WTC11 (cell line): Measurements from ENCODE around the gene MTNR1B. TPM values are rescaled to one million over a fixed set of nuclear protein-coding genes. Genes with fewer than 3 reads are reported as not detected.

Experiments used
- ATAC-seq: fragments of 200-7000 bp; cut with Tn5 transposase; 2 replicates; pipeline ENCODE4 v1.10.0; 2021; ENCODE audit warnings: mild to moderate bottlenecking, moderate library complexity
- CTCF ChIA-PET: fragments of 300-600 bp; sonication (Branson Sonifier 250); formaldehyde crosslinking; loops from one replicate; lab custom pipeline; 2021; ENCODE audit warnings: antibody characterized with exemption; lab: Charles Lee
- POLR2A ChIA-PET: fragments of 350-600 bp; sonication (Branson Sonifier 250); formaldehyde crosslinking; loops from one replicate; lab custom pipeline; 2021; ENCODE audit warnings: antibody characterized with exemption; lab: Charles Lee
- DNase-seq: peaks from one replicate; pipeline ENCODE4 v3.0.0; 2021; ENCODE audit warnings: low spot score
- H3K27ac Mint-ChIP-seq: 2 replicates; pipeline ENCODE4 v1.8.0; 2021; ENCODE audit warnings: mixed read lengths
- H3K27me3 Mint-ChIP-seq: 2 replicates; pipeline ENCODE4 v1.8.0; 2021; ENCODE audit warnings: low read depth, mild to moderate bottlenecking, moderate library complexity, mixed read lengths
- H3K36me3 Mint-ChIP-seq: 2 replicates; pipeline ENCODE4 v1.8.0; 2021; ENCODE audit warnings: mixed read lengths
- H3K4me1 Mint-ChIP-seq: 2 replicates; pipeline ENCODE4 v1.8.0; 2022; ENCODE audit warnings: mixed read lengths
- H3K4me3 Mint-ChIP-seq: 2 replicates; pipeline ENCODE4 v1.8.0; 2021; ENCODE audit warnings: mild to moderate bottlenecking, moderate library complexity, mixed read lengths
- H3K9me3 Mint-ChIP-seq: 2 replicates; pipeline ENCODE4 v1.8.0; 2021; ENCODE audit warnings: mixed read lengths
- AR ChIP-seq: fragments of 250-450 bp; sonication (Bioruptor Pico); IDR thresholded peaks from 2 replicates; pipeline ENCODE4 v1.9.0; 2021; ENCODE audit warnings: mild to moderate bottlenecking
- ATF1 ChIP-seq: sonication (generic); formaldehyde crosslinking; IDR thresholded peaks from 2 replicates; pipeline ENCODE4 v1.8.1; 2023; ENCODE audit warnings: mild to moderate bottlenecking, moderate library complexity, missing genetic modification reagents
- CTCF ChIP-seq: fragments of 200-600 bp; IDR thresholded peaks from 2 replicates; pipeline ENCODE4 v1.8.0; 2022; ENCODE audit warnings: antibody characterized with exemption
- FOXK1 ChIP-seq: sonication (generic); formaldehyde crosslinking; IDR thresholded peaks from 2 replicates; pipeline ENCODE4 v1.8.0; 2022; ENCODE audit warnings: mild to moderate bottlenecking, moderate library complexity, missing genetic modification reagents
- FOXP1 ChIP-seq: sonication (generic); formaldehyde crosslinking; IDR thresholded peaks from 2 replicates; pipeline ENCODE4 v1.8.0; 2022; ENCODE audit warnings: missing genetic modification reagents, mild to moderate bottlenecking, moderate library complexity, borderline replicate concordance
- GABPB1 ChIP-seq: sonication (generic); formaldehyde crosslinking; IDR thresholded peaks from 2 replicates; pipeline ENCODE4 v1.8.1; 2023; ENCODE audit warnings: mild to moderate bottlenecking, missing genetic modification reagents
- GRHL2 ChIP-seq: fragments of 250-450 bp; sonication (Bioruptor Pico); IDR thresholded peaks from 2 replicates; pipeline ENCODE4 v1.8.0; 2022; ENCODE audit warnings: mild to moderate bottlenecking, moderate library complexity; ENCODE audit not compliant: insufficient replicate concordance, severe bottlenecking
- JAZF1 ChIP-seq: fragments of 250-450 bp; sonication (Bioruptor Pico); IDR thresholded peaks from 2 replicates; pipeline ENCODE4 v1.9.0; 2021; ENCODE audit warnings: moderate library complexity, mild to moderate bottlenecking, inconsistent platforms
- MYBL2 ChIP-seq: sonication (generic); formaldehyde crosslinking; IDR thresholded peaks from 2 replicates; pipeline ENCODE4 v1.8.1; 2023; ENCODE audit warnings: mild to moderate bottlenecking, moderate library complexity, missing genetic modification reagents
- RELA ChIP-seq: sonication (generic); formaldehyde crosslinking; IDR thresholded peaks from 2 replicates; pipeline ENCODE4 v1.8.1; 2022; ENCODE audit warnings: missing genetic modification reagents, mild to moderate bottlenecking, borderline replicate concordance
- RORB ChIP-seq: fragments of 250-450 bp; sonication (Bioruptor Pico); IDR thresholded peaks from 2 replicates; pipeline ENCODE4 v1.9.0; 2021; ENCODE audit warnings: mild to moderate bottlenecking
- SMAD4 ChIP-seq: sonication (generic); formaldehyde crosslinking; IDR thresholded peaks from 2 replicates; pipeline ENCODE4 v1.8.0; 2022; ENCODE audit warnings: mild to moderate bottlenecking, missing genetic modification reagents
- SOX15 ChIP-seq: fragments of 250-450 bp; sonication (Bioruptor Pico); IDR thresholded peaks from 2 replicates; pipeline ENCODE4 v1.9.0; 2021; ENCODE audit warnings: mild to moderate bottlenecking
- TEAD4 ChIP-seq: sonication (generic); formaldehyde crosslinking; IDR thresholded peaks from 2 replicates; pipeline ENCODE4 v1.8.0; 2022; ENCODE audit warnings: mild to moderate bottlenecking, missing genetic modification reagents
- TP53 ChIP-seq: sonication (generic); formaldehyde crosslinking; IDR thresholded peaks from 2 replicates; pipeline ENCODE4 v1.8.1; 2023; ENCODE audit warnings: mild to moderate bottlenecking, missing genetic modification reagents
- USF1 ChIP-seq: sonication (generic); formaldehyde crosslinking; IDR thresholded peaks from 2 replicates; pipeline ENCODE4 v1.8.0; 2022; ENCODE audit warnings: mild to moderate bottlenecking, missing genetic modification reagents
- ZNF138 ChIP-seq: sonication (generic); formaldehyde crosslinking; conservative IDR thresholded peaks from 2 replicates; pipeline ENCODE4 v1.8.1; 2022; ENCODE audit warnings: mild to moderate bottlenecking, moderate library complexity, missing genetic modification reagents
- ZNF232 ChIP-seq: sonication (generic); formaldehyde crosslinking; IDR thresholded peaks from 2 replicates; pipeline ENCODE4 v1.8.0; 2022; ENCODE audit warnings: mild to moderate bottlenecking, missing genetic modification reagents
- ZNF317 ChIP-seq: sonication (generic); formaldehyde crosslinking; IDR thresholded peaks from 2 replicates; pipeline ENCODE4 v1.8.1; 2023; ENCODE audit warnings: low read depth, mild to moderate bottlenecking, moderate library complexity, missing genetic modification reagents, borderline replicate concordance
- total RNA-seq: library from RNA; stranded (reverse); gene quantifications from 3 replicates; pipeline ENCODE4 v1.2.3, GENCODE V29; 2021
- TF ChIP-seq, protein P1 (sequence below): sonication (generic); formaldehyde crosslinking; IDR thresholded peaks from 2 replicates; pipeline ENCODE4 v1.8.1; 2023; ENCODE audit warnings: mild to moderate bottlenecking, missing genetic modification reagents
- TF ChIP-seq, protein P2 (sequence below): sonication (generic); formaldehyde crosslinking; conservative IDR thresholded peaks from 2 replicates; pipeline ENCODE4 v1.8.1; 2023; ENCODE audit warnings: mild to moderate bottlenecking, low read depth, missing genetic modification reagents, moderate library complexity
- TF ChIP-seq, protein P3 (sequence below): sonication (generic); formaldehyde crosslinking; IDR thresholded peaks from 2 replicates; pipeline ENCODE4 v1.8.0; 2023; ENCODE audit warnings: mild to moderate bottlenecking, missing genetic modification reagents

The MTNR1B gene
- total RNA-seq, 1 experiment from 2014 or later: not detected

DNA sequence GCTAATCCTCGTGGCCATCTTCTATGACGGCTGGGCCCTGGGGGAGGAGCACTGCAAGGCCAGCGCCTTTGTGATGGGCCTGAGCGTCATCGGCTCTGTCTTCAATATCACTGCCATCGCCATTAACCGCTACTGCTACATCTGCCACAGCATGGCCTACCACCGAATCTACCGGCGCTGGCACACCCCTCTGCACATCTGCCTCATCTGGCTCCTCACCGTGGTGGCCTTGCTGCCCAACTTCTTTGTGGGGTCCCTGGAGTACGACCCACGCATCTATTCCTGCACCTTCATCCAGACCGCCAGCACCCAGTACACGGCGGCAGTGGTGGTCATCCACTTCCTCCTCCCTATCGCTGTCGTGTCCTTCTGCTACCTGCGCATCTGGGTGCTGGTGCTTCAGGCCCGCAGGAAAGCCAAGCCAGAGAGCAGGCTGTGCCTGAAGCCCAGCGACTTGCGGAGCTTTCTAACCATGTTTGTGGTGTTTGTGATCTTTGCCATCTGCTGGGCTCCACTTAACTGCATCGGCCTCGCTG, 12.1 kb downstream of the MTNR1B start (continued):
- TF ChIP-seq FOXP1 (no peak), ATF1 (CRISPR knock-in tag) (no peak)
- TF ChIP-seq, all 79 proteins: peak for 0

GRCh38 chr11:92986585-92986984, 17.1 kb downstream of the MTNR1B start:
- peaks cover 10% of the 10 kb centered on the region for H3K4me1 Mint-ChIP-seq
- peaks cover 30% of the 10 kb centered on the region for H3K9me3 Mint-ChIP-seq
- DNase-seq: no peak
- H3K27ac Mint-ChIP-seq: no peak overlapping the region
- POLR2A ChIA-PET: no interaction called here
- no peaks in the 10 kb centered on the region; the same call in 1 of the 2 replicates for H3K27me3 Mint-ChIP-seq
- H3K4me3 Mint-ChIP-seq: no peak overlapping the region
- no peak for TF ChIP-seq ZNF138 (CRISPR knock-in tag)
- TF ChIP-seq GRHL2 (CRISPR knock-in tag): no peak
- TF ChIP-seq, all 79 proteins: peak for 0
- peaks cover 9% of the 10 kb centered on the region for H3K36me3 Mint-ChIP-seq
- CTCF ChIA-PET: no interaction called here
- ATAC-seq: no peak

- no peaks in the 10 kb centered on the region for H3K4me1 Mint-ChIP-seq
- DNase-seq (no peak), ATAC-seq (no peak)
- ChIA-PET POLR2A (no interaction called here), CTCF (interaction anchor here (0.9 kb wide), 1 partner anchor 10 kb away, joined by 3 read pairs; no protein-coding TSS in a partner anchor)
- H3K4me3 Mint-ChIP-seq: no peak overlapping the region
- H3K27me3 Mint-ChIP-seq: no peaks in the 10 kb centered on the region; the same call in 1 of the 2 replicates
- no peak overlapping the region for H3K27ac Mint-ChIP-seq
- H3K36me3 Mint-ChIP-seq: peaks cover 9% of the 10 kb centered on the region
- peaks cover 24% of the 10 kb centered on the region for H3K9me3 Mint-ChIP-seq
- TF ChIP-seq SMAD4 (CRISPR knock-in tag): no peak
- no peak for TF ChIP-seq ZNF232 (CRISPR knock-in tag)
- no peak for TF ChIP-seq FOXK1 (CRISPR knock-in tag)
- TF ChIP-seq, protein P1, sequence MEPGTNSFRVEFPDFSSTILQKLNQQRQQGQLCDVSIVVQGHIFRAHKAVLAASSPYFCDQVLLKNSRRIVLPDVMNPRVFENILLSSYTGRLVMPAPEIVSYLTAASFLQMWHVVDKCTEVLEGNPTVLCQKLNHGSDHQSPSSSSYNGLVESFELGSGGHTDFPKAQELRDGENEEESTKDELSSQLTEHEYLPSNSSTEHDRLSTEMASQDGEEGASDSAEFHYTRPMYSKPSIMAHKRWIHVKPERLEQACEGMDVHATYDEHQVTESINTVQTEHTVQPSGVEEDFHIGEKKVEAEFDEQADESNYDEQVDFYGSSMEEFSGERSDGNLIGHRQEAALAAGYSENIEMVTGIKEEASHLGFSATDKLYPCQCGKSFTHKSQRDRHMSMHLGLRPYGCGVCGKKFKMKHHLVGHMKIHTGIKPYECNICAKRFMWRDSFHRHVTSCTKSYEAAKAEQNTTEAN (CRISPR knock-in tag): no peak
- no peak for TF ChIP-seq TP53 (CRISPR knock-in tag)
- no peak for TF ChIP-seq FOXP1
- no peak for TF ChIP-seq GABPB1 (CRISPR knock-in tag)
- no peak for TF ChIP-seq RORB
- no peak for TF ChIP-seq RELA (CRISPR knock-in tag)
- TF ChIP-seq SOX15 (CRISPR knock-in tag): no peak
- TF ChIP-seq, protein P2, sequence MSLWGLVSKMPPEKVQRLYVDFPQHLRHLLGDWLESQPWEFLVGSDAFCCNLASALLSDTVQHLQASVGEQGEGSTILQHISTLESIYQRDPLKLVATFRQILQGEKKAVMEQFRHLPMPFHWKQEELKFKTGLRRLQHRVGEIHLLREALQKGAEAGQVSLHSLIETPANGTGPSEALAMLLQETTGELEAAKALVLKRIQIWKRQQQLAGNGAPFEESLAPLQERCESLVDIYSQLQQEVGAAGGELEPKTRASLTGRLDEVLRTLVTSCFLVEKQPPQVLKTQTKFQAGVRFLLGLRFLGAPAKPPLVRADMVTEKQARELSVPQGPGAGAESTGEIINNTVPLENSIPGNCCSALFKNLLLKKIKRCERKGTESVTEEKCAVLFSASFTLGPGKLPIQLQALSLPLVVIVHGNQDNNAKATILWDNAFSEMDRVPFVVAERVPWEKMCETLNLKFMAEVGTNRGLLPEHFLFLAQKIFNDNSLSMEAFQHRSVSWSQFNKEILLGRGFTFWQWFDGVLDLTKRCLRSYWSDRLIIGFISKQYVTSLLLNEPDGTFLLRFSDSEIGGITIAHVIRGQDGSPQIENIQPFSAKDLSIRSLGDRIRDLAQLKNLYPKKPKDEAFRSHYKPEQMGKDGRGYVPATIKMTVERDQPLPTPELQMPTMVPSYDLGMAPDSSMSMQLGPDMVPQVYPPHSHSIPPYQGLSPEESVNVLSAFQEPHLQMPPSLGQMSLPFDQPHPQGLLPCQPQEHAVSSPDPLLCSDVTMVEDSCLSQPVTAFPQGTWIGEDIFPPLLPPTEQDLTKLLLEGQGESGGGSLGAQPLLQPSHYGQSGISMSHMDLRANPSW (CRISPR knock-in tag): no peak
- TF ChIP-seq AR (CRISPR knock-in tag): no peak
- no peak for TF ChIP-seq CTCF
- TF ChIP-seq, protein P3, sequence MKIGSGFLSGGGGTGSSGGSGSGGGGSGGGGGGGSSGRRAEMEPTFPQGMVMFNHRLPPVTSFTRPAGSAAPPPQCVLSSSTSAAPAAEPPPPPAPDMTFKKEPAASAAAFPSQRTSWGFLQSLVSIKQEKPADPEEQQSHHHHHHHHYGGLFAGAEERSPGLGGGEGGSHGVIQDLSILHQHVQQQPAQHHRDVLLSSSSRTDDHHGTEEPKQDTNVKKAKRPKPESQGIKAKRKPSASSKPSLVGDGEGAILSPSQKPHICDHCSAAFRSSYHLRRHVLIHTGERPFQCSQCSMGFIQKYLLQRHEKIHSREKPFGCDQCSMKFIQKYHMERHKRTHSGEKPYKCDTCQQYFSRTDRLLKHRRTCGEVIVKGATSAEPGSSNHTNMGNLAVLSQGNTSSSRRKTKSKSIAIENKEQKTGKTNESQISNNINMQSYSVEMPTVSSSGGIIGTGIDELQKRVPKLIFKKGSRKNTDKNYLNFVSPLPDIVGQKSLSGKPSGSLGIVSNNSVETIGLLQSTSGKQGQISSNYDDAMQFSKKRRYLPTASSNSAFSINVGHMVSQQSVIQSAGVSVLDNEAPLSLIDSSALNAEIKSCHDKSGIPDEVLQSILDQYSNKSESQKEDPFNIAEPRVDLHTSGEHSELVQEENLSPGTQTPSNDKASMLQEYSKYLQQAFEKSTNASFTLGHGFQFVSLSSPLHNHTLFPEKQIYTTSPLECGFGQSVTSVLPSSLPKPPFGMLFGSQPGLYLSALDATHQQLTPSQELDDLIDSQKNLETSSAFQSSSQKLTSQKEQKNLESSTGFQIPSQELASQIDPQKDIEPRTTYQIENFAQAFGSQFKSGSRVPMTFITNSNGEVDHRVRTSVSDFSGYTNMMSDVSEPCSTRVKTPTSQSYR (CRISPR knock-in tag): no peak
- TF ChIP-seq JAZF1: no peak
- no peak for TF ChIP-seq TEAD4 (CRISPR knock-in tag)
- TF ChIP-seq USF1: no peak
- no peak for TF ChIP-seq ZNF317
- TF ChIP-seq MYBL2 (CRISPR knock-in tag): no peak
These were observed 23.6 kb downstream of the MTNR1B start for GRCh38 chr11:92993004-92993403.
